GM18526 (cell line): ENCODE results near the gene DGKI.

Experiments used
- POLR2A ChIP-seq: IDR thresholded peaks from 3 replicates; pipeline ENCODE4 v1.6.1; 2011; ENCODE audit not compliant: insufficient read length; ENCODE audit errors: extremely low read depth

The DGKI gene

DNA sequence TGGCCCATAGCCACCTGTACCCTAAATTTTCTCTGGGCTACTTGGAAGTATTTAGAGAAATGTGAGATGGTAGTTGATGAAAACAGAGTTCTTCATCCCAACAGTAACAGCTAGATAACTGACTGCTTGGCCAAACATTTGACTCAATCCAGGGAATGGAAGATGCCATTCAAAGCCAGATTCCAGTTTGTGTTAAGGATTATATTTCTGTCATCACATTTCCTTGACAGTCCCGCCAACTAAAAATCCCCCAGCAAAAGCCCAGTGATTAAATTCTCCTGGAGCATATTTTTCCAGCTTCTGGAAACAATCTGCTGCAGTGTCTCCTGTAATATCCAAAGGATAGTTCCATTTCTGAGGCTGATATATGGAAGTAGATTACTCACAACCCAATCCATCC, 457.9 kb downstream of the DGKI start:
- no peak for TF ChIP-seq POLR2A

DNA sequence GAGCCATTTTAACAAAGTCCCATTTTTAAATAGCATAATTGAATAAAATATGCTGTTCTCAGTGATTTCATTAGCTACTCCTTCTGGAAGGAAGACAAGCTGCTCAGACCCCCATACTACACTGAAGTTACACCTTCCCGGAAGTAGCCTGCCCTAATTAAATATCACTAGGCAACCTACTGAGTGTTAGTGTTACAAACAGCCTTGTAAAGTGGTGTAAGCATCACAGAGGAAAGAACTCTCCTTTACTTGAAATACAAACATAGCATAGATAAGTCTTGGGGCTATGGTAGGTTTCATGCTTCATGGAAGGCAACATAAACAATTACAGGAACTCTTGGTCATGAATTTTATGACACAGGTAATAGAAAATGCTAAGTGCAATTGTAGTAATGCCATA, 459.8 kb downstream of the DGKI start:
- TF ChIP-seq POLR2A, result no peak

DNA sequence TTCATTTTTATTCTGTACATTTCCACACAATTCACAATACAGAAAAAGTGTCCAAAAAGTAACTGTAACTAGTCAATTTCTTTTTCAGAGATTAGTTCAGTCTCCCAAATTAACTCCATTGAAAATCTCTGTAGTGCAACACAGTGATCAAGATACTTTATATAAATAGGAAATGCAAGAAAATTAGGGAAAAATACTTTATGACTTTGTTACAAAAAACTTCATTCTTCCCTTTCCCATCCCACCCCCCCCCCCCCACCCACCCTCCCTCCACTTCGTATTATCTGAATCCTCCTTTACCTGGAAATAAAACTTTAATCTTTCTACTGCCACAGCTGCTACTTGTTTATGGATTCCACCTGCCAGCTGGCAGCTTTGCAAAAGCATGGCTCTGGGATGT, 465.7 kb downstream of the DGKI start:
- TF ChIP-seq POLR2A, result no peak

DNA sequence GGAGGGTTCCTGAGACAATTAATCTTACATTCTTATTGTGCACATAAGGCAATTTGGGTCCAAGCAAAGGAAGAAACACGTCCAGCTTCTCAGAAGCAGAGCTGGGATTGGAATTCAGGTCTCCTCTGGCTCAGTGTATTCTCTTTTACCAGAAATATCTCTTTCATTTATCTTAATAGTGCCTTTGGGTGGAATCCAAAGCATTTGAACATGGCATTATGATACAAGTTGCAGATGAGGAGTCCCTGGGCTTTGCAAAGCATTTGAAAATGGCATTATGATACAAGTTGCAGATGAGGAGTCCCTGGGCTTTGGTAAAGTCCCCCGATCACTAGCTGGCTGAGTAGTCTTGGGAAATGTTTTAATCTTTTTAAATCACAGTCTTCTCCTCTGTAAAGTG, 473.3 kb downstream of the DGKI start:
- TF ChIP-seq POLR2A, result no peak

DNA sequence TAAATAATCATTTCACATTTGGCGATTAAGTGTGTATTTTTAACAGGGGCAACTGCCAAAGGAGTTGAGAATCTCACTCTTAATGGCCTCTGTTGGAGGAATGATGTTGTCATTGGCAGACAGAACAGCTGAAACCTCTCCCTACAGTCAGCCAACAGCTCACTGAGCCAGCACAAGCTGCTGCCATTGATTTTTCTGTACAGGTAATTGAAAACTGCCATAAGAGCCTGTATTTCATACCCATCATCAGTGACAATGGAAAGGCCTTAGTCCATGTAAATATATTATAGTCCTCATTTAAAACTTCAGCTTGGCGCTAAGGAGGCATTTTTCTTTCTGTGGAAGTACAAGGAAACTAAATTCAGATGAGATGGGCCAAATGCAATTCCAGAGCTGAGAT, 475.2 kb downstream of the DGKI start:
- TF ChIP-seq POLR2A, result no peak

DNA sequence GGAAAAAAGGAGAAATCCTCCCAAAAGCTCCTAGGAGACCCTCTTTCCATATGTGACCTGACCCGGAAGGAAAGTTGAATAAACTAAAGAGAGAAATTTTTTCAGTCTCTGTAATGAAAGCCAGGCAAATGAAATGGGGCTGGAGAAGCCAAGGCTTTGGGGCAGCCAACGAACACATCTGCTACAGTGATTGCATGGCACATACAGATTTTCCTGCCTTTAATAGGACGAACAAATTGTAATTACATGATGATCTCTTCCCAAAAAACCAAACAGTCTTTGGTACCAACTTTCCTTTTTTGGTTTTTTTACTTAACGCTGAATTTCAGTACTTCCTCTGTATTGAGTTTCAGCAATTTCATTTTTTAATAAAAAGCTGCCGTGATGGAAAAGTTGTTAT, 479.8 kb downstream of the DGKI start:
- no peak for TF ChIP-seq POLR2A

DNA sequence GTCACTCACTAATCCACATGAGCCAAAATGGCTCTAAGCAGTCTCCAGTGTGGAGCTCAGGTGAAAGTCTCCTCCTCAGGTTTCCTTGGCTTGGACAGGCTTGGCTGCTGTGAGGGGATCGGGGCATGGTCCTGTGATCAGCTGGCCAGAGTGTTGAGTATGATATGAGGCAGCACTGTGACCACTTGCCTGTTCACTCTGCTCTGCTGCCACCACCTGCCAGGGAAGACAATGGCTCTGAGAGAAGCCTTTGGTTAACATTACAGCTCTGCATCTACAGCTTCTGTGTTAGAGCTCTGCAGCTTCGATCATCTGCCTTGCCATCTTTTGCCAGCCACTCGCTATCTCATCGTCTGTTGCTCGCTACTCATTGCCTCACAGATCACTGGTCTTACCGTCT, 483.1 kb downstream of the DGKI start:
- no peak for TF ChIP-seq POLR2A

DNA sequence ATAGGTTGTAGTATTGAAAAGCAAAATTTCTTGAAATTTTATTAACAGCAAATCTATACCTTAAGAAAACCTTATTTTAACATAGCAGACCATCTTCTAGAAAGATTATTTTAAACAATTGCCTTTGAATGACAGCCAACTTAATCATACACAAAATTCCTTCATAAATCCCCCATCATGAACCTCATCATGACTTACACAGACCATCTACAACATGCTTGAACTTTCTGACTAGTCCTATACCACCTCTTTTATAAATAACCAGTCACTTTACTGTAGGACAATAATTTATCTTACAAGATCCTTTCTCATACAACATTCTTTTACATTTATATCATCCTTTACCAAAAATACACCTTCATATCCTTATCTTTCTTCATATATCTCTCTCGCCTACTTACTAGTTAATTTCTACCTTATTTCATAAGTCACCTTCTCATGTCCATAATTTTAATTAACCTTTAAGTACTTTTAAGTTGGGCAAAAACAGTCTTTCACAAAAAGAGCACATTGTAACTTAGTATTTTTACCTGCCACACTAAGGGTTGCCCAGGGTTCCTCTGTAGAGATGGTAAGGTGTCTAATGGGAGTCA, 486.6 kb downstream of the DGKI start:
- no peak for TF ChIP-seq POLR2A

DNA sequence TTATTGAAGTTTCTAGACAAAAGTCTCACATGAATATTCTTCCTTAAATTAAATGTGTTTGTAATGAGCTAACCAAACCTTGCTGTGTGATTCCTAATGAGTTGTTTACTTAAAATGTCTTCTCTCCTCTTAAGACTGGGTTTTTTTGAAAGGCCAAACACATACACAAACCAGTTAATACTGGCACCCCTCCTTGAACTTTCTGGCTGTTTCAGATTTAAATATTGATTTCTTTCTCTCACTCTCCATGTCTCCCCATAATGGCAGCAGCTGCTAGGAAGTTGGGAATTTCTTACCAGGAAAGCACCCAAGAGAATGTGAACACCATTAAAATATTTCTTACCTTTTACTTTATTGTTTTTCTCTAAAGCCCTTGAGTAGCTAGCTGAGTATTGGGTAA, 491.8 kb downstream of the DGKI start:
- TF ChIP-seq POLR2A, result no peak

DNA sequence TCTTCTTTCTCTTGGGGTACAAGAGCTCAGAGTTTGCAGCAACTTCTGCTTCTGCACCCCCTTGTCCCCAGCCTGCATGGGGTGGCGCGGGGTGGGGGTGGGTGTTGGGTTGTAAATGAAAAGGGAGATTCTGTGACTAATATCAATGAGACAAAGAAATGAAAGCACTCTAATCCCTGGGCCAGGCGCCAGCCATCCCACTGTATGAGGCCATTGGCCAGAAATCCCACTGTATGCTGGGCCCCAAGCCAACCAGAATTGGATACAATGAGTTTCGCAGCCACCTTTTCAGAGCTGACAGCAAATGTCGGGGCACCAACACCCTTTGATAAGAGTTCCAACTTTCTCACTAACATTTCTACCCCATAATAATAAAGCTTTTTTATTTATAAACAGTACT, 492.4 kb downstream of the DGKI start:
- TF ChIP-seq POLR2A, result no peak

DNA sequence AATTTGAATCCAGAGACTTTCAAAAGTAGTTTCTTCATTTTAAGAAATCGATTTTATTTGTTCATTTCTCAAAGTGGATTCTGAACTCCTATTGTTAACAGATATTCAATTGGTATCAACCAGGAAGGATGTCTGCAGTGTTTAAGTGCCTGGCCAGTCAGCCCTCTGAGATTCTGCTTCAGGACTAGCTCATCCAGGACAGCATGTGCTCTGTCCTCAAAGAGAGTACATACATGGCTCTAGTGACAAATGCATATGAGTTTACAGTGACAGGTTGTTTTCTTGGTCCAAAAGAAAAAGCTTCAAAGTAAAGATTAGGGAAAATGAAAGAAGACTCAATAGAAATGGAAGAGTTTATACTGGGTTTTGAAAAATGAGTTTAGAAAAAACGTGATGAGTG, 494.8 kb downstream of the DGKI start:
- no peak for TF ChIP-seq POLR2A

DNA sequence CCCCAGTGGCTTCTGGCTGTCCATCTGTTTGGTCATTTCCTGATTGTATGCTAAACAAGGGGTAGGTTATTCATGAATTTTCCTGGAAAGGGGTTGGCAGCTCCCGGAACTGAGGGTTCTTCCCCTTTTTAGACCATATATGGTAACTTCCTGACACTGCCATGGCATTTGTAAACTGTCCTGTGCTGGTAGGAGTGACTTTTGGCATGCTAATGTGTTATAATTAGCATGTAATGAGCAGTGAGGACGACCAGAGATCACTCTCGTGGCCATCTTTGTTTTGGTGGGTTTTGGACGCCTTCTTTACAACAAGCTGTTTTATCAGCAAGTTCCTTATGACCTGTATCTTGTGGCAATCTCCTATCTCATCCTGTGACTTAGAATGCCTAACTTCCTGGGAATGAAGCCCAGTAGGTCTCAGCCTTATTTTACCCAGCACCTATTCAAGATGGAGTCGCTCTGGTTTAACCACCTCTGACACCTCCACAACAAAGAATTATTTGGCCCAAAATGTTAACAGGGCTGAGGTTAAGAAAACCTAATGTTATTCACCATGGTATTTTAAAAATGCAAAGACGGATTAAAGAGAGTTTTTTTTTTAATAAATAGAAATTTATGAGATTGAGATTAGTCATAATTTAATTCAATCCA, 500.9 kb downstream of the DGKI start:
- no peak for TF ChIP-seq POLR2A

DNA sequence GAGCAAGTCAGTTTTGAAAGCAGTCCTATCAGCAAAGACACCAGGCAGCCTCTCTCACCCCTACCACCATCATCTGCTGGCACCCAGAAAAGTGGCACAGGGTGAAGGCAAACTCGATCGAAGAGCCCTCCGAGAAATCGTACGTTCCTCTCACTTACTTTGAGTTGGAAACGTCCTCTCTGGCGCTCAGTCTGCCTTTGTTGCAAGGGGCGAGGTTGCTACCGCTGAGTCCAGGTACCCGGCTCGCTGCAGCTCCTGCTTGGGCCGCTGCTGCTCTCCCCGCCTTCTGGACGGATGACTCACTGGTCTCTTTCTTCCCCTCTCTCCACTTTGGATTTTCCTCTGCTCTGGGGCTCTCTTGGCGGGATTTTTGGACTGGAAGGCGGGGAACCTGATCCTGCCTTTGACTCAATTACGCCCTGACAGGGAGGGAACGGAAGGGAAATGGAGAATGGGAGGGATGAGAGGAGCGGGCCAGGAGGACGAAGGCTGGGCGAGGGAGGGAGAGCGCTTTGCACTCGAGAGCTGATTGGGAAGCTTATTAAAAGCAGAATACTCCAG, 503.4 kb downstream of the DGKI start, which contains the start of gene PTN:
Gene PTN, minus strand, starts transcription at position 453 of the 561 bp plus-strand sequence. CDS start 88,760 bp downstream, outside the sequence.
- TF ChIP-seq POLR2A, result no peak

DNA sequence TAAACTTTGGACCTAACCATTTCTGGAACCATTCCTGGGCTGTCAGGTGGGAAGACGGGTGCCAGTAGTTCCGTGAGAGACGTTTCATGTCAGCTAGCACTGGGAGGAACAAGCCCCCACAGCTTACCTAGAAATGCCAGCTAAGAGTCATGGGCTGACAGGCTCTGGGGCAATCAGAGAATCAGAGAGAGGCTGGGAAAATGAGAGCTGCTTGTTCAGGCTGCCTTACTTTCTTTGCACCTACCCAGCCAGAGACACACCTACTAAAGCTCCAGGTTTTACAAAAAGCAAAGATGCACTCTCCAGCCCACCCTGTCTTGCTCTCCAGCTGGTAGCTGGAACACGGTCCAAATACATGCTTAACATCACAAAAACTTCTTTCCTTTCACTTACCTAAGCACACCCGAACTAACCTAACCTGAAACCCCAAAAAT, 503.9 kb downstream of the DGKI start:
- TF ChIP-seq POLR2A, result no peak

DNA sequence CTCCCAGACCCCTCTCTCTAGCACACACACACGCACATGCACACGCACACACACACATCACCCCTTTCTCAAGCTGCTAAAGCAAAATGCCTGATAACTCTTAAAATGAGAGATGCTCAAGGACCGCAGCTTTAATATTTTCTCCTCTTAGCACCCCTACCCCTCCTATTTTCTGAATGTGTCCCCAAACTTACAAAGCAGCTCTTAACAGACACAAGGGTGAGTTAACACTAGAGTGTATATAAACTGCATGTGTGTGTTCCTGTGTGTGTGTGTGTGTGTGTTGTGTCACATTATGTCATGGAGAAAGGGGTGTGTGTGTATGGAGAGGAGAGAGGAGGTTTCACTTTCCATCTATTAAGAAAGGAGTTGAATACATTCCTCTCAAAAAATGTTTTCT, 504.5 kb downstream of the DGKI start:
- no peak for TF ChIP-seq POLR2A

DNA sequence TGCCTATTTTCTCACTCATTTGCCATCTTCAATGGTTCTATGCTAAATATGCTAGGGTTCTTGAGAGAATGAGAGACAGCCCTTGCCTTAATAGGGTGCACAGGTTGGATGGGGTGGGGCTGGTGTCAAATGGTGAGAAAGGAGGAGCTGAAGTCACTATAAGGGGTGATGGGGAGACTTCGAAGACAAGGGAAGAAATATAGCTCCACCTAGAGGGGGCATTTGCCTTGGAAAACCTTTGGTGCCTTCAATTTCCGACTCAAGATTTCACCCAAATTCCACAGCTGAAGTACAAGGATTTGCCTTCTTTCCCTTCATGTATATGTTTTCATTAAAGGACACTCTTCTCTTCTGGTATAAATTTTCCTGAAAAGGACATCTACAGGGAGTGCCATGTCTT, 508.9 kb downstream of the DGKI start:
- no peak for TF ChIP-seq POLR2A

DNA sequence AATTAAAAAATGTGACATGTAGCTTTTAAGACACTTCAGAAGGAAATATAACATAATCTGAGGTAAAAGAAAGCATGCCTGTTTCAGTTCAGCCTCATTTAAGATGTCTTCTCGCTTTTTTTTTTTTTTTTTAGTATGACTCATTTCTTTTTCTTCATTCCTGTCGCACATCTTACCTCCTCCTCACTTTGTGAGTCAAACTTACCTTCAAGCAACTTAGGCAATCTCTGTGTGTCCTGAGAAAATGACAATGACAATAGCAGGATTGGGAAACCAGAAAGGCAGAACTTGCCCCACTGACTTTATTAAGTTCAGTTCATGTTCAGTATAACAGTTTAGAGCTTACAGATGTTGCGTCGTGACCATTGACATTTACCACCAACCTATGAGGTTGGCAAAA, 511.0 kb downstream of the DGKI start:
- no peak for TF ChIP-seq POLR2A
